OCI-LY7 (cell line): Measurements from ENCODE around the gene VOPP1. TPM values are rescaled to one million over a fixed set of nuclear protein-coding genes. Genes with fewer than 3 reads are reported as not detected.

Experiments used
- BruUV-seq: library from RNA; stranded (reverse); fragments of 400-500 nt; replicated peaks from 2 replicates; lab custom pipeline; 2021; lab: Mats Ljungman, UMichigan
- CTCF ChIA-PET: fragments of 300-600 bp; sonication (Branson Sonifier 250); formaldehyde crosslinking; loops from one replicate; lab custom pipeline; 2022; ENCODE audit warnings: antibody characterized with exemption; ENCODE audit not compliant: unreplicated experiment; lab: Charles Lee
- POLR2A ChIA-PET: fragments of 300-600 bp; sonication (Branson Sonifier 250); formaldehyde crosslinking; loops from one replicate; lab custom pipeline; 2022; ENCODE audit warnings: antibody characterized with exemption; lab: Charles Lee
- DNase-seq: peaks from one replicate; pipeline ENCODE4 v3.0.0-alpha.2; 2015; ENCODE audit warnings: low spot score
- H2AFZ ChIP-seq: fragments of 200-600 bp; sonication (generic), shearing (Covaris generic); 2 replicates; pipeline ENCODE4 v1.6.1; 2014; ENCODE audit warnings: mild to moderate bottlenecking, antibody characterized with exemption, low read length, moderate library complexity
- H3K27ac ChIP-seq: fragments of 200-600 bp; sonication (generic); 2 replicates; pipeline ENCODE4 v1.5.1; 2014; ENCODE audit warnings: mixed run types, low read depth, mild to moderate bottlenecking, moderate library complexity, low read length, inconsistent platforms; ENCODE audit not compliant: poor library complexity, severe bottlenecking
- H3K36me3 ChIP-seq: fragments of 200-600 bp; sonication (generic); 2 replicates; pipeline ENCODE4 v1.6.1; 2014; ENCODE audit warnings: mild to moderate bottlenecking, antibody characterized with exemption, low read length, moderate library complexity, mixed read lengths; ENCODE audit not compliant: insufficient read depth
- H3K4me1 ChIP-seq: fragments of 200-600 bp; sonication (generic); 2 replicates; pipeline ENCODE4 v1.5.1; 2014; ENCODE audit warnings: mild to moderate bottlenecking, low read length; ENCODE audit not compliant: insufficient read depth, poor library complexity, severe bottlenecking
- H3K4me2 ChIP-seq: fragments of 200-600 bp; sonication (generic); 2 replicates; pipeline ENCODE4 v1.6.1; 2014; ENCODE audit warnings: mild to moderate bottlenecking, low read length
- H3K4me3 ChIP-seq: fragments of 200-600 bp; sonication (generic); 2 replicates; pipeline ENCODE4 v1.5.1; 2014; ENCODE audit warnings: mild to moderate bottlenecking, low read depth, low read length; ENCODE audit not compliant: poor library complexity, severe bottlenecking
- H3K79me2 ChIP-seq: fragments of 200-600 bp; sonication (generic); 2 replicates; pipeline ENCODE4 v1.6.1; 2016; ENCODE audit warnings: low read depth, mild to moderate bottlenecking, low read length, moderate library complexity, mixed read lengths; ENCODE audit not compliant: insufficient read depth
- H3K9me2 ChIP-seq: fragments of 200-600 bp; sonication (generic); 2 replicates; pipeline ENCODE4 v1.6.1; 2016; ENCODE audit warnings: mild to moderate bottlenecking, low read length, mixed read lengths; ENCODE audit not compliant: insufficient read depth
- H3K9me3 ChIP-seq: fragments of 200-600 bp; sonication (generic); 2 replicates; pipeline ENCODE4 v1.6.1; 2014; ENCODE audit warnings: mild to moderate bottlenecking, mixed run types, low read length, mixed read lengths
- H4K20me1 ChIP-seq: fragments of 200-600 bp; sonication (generic); 2 replicates; pipeline ENCODE4 v1.6.1; 2014; ENCODE audit warnings: mild to moderate bottlenecking, antibody characterized with exemption, low read length, moderate library complexity, mixed read lengths; ENCODE audit not compliant: insufficient read depth
- EZH2phosphoT487 ChIP-seq: fragments of 200-600 bp; sonication (generic); IDR thresholded peaks from 2 replicates; pipeline ENCODE4 v1.6.1; 2018; ENCODE audit warnings: low read depth, borderline replicate concordance, mild to moderate bottlenecking, mixed run types, antibody characterized with exemption, low read length, moderate library complexity, mixed read lengths
- intact Hi-C: fragments of 100-400 bp; cut with micrococcal nuclease; formaldehyde crosslinking; loops from one replicate; pipeline ENCODE4 v1.10.0; 2022; ENCODE audit not compliant: unreplicated experiment
- total RNA-seq, 2 experiments: library from RNA; depleted of rRNA in 1 of 2; stranded (reverse); fragments of >200 nt in 1 of 2; shearing (Covaris generic) in 1 of 2; gene quantifications; 2 replicates each; pipeline ENCODE4 v1.2.3, GENCODE V29; 2014 to 2022
- TF ChIP-seq, protein P1 (sequence below): fragments of 200-600 bp; sonication (generic); conservative IDR thresholded peaks from 2 replicates; pipeline ENCODE4 v1.5.1; 2014; ENCODE audit warnings: mild to moderate bottlenecking, antibody characterized with exemption, low read length, moderate library complexity, mixed read lengths

Gene VOPP1
- total RNA-seq, 2 experiments from 2014 or later, result 68.8 to 72.1 TPM

- peaks cover 20% of the 10 kb centered on the region for H4K20me1 ChIP-seq
- H3K79me2 ChIP-seq, result peaks cover 71% of the 10 kb centered on the region
- H3K27ac ChIP-seq, result no peak overlapping the region
- H3K4me3 ChIP-seq, result no peak overlapping the region
- peaks cover 49% of the 10 kb centered on the region for H3K4me1 ChIP-seq
- peak overlapping the region; percentile 41; the same call in 1 of the 2 replicates for H3K4me2 ChIP-seq
- intact Hi-C loops, result no loop called here
- DNase-seq, result no peak
- H3K9me2 ChIP-seq, result no peaks in the 10 kb centered on the region
- no peaks in the 10 kb centered on the region for H3K9me3 ChIP-seq
- ChIA-PET CTCF (interaction anchor here (1.0 kb wide), 1 partner anchor 15 kb away, joined by 3 read pairs; no protein-coding TSS in a partner anchor), POLR2A (interaction anchor here (0.7 to 5.0 kb wide), 8 partner anchors 8 to 92 kb away, joined by 4 to 22 read pairs (median 5); no protein-coding TSS in a partner anchor)
- TF ChIP-seq EZH2phosphoT487, result no peak
- TF ChIP-seq, protein P1, sequence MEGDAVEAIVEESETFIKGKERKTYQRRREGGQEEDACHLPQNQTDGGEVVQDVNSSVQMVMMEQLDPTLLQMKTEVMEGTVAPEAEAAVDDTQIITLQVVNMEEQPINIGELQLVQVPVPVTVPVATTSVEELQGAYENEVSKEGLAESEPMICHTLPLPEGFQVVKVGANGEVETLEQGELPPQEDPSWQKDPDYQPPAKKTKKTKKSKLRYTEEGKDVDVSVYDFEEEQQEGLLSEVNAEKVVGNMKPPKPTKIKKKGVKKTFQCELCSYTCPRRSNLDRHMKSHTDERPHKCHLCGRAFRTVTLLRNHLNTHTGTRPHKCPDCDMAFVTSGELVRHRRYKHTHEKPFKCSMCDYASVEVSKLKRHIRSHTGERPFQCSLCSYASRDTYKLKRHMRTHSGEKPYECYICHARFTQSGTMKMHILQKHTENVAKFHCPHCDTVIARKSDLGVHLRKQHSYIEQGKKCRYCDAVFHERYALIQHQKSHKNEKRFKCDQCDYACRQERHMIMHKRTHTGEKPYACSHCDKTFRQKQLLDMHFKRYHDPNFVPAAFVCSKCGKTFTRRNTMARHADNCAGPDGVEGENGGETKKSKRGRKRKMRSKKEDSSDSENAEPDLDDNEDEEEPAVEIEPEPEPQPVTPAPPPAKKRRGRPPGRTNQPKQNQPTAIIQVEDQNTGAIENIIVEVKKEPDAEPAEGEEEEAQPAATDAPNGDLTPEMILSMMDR, result peak; percentile 42; the same call in 1 of the 2 replicates
- BruUV-seq, result no TSS peak
- H3K36me3 ChIP-seq, result peaks cover 22% of the 10 kb centered on the region
- no peak overlapping the region for H2AFZ ChIP-seq
These were observed 47.6 kb downstream of the VOPP1 start for GRCh38 chr7:55524558-55525310.

GRCh38 chr7:55523366-55523765, 48.9 kb downstream of the VOPP1 start:
- H3K36me3 ChIP-seq, result peaks cover 35% of the 10 kb centered on the region; the same call in 1 of the 2 replicates
- no peak overlapping the region for H3K4me3 ChIP-seq
- peaks cover 20% of the 10 kb centered on the region for H4K20me1 ChIP-seq
- H3K9me3 ChIP-seq, result no peaks in the 10 kb centered on the region
- H3K27ac ChIP-seq, result no peak overlapping the region
- peaks cover 44% of the 10 kb centered on the region for H3K4me1 ChIP-seq
- no peak overlapping the region for H2AFZ ChIP-seq
- BruUV-seq, result no TSS peak
- ChIA-PET CTCF (interaction anchor here (1.4 kb wide), 1 partner anchor 20 kb away, joined by 5 read pairs; no protein-coding TSS in a partner anchor), POLR2A (interaction anchor here (1.0 to 5.0 kb wide), 4 partner anchors 10 to 35 kb away, joined by 4 to 22 read pairs (median 4); no protein-coding TSS in a partner anchor)
- H3K79me2 ChIP-seq, result peaks cover 59% of the 10 kb centered on the region
- peak overlapping the region; percentile 41; the same call in 1 of the 2 replicates for H3K4me2 ChIP-seq
- TF ChIP-seq, protein P1, result no peak
- TF ChIP-seq EZH2phosphoT487, result no peak
- H3K9me2 ChIP-seq, result no peaks in the 10 kb centered on the region
- intact Hi-C loops, result no loop called here
- no peak for DNase-seq
